Karpas-422 (cell line): ENCODE results near the gene HDLBP. TPM values are rescaled to one million over a fixed set of nuclear protein-coding genes. Genes with fewer than 3 reads are reported as not detected.

Source experiments
- DNase-seq: peaks from one replicate; pipeline ENCODE4 v3.0.0-alpha.2; 2015
- H2AFZ ChIP-seq: fragments of 200-600 bp; sonication (generic); 2 replicates; pipeline ENCODE4 v1.6.1; 2014; ENCODE audit warnings: antibody characterized with exemption, low read length, mixed read lengths
- H3K27ac ChIP-seq: fragments of 200-600 bp; sonication (generic); 2 replicates; pipeline ENCODE4 v1.5.1; 2014; ENCODE audit warnings: mild to moderate bottlenecking, low read length, moderate library complexity
- H3K27me3 ChIP-seq: fragments of 200-600 bp; sonication (generic); 2 replicates; pipeline ENCODE4 v1.6.1; 2014; ENCODE audit warnings: low read length, mixed read lengths
- H3K36me3 ChIP-seq: fragments of 200-600 bp; sonication (generic); 2 replicates; pipeline ENCODE4 v1.6.1; 2014; ENCODE audit warnings: low read length, mixed read lengths; ENCODE audit not compliant: insufficient read depth
- H3K4me1 ChIP-seq: fragments of 200-600 bp; sonication (generic); 2 replicates; pipeline ENCODE4 v1.6.1; 2014; ENCODE audit warnings: mild to moderate bottlenecking, low read length, mixed read lengths
- H3K4me2 ChIP-seq: fragments of 200-600 bp; sonication (generic); 2 replicates; pipeline ENCODE4 v1.6.1; 2014; ENCODE audit warnings: low read length, low read depth, mild to moderate bottlenecking; ENCODE audit not compliant: poor library complexity, severe bottlenecking
- H3K4me3 ChIP-seq: fragments of 200-600 bp; sonication (generic); 2 replicates; pipeline ENCODE4 v1.5.1; 2014; ENCODE audit warnings: mild to moderate bottlenecking, antibody characterized with exemption, low read length, mixed read lengths
- H3K79me2 ChIP-seq: fragments of 200-600 bp; sonication (generic); 2 replicates; pipeline ENCODE4 v1.6.1; 2014; ENCODE audit warnings: mild to moderate bottlenecking, low read length, mixed read lengths
- H3K9ac ChIP-seq: fragments of 200-600 bp; sonication (generic); 2 replicates; pipeline ENCODE4 v1.6.0; 2014; ENCODE audit warnings: low read length
- H3K9me2 ChIP-seq: fragments of 200-600 bp; sonication (generic), shearing (Covaris generic); replicated peaks from 2 replicates; pipeline ENCODE4 v1.6.0; 2014; ENCODE audit warnings: mild to moderate bottlenecking, low read length, moderate library complexity; ENCODE audit not compliant: insufficient read depth
- H3K9me3 ChIP-seq: fragments of 300-700, 200-600 bp; sonication (generic); 2 replicates; pipeline ENCODE4 v1.6.1; 2014; ENCODE audit warnings: low read length, mixed read lengths
- H4K20me1 ChIP-seq: fragments of 200-600 bp; sonication (generic); 2 replicates; pipeline ENCODE4 v1.6.1; 2014; ENCODE audit warnings: mild to moderate bottlenecking, antibody characterized with exemption, low read length, low read depth; ENCODE audit not compliant: insufficient read depth
- total RNA-seq: library from RNA; depleted of rRNA; stranded (reverse); fragments of >200 nt; shearing (Covaris generic); gene quantifications from 2 replicates; pipeline ENCODE4 v1.2.3, GENCODE V29; 2014; ENCODE audit warnings: low replicate concordance

The HDLBP gene
- total RNA-seq, 1 experiment from 2014 or later = 141 TPM

DNA sequence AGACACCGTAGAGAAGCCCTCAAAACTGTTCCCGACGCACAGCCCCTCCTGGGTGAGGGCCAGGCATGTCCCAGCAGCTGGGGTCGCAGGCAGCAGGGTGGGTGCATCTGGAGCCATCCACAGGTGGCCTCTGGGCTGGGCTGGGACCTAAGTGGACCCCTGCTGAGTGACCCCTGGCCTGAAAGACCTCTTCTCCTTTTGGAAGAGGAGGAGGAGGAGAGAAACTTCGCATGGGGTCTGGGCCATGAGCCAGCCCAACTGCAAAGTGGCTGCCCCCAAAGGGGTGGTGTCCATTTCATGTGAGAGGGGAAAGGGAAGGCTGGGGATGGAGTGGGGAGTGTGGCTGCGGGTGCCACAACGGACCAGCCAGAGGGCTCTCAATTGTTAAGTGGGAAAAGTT is 101.9 kb downstream of the HDLBP start:
- H3K9ac ChIP-seq = no peak overlapping the region
- H3K27me3 ChIP-seq = no peaks in the 10 kb centered on the region
- H3K79me2 ChIP-seq = no peaks in the 10 kb centered on the region
- no peak overlapping the region for H3K27ac ChIP-seq
- H2AFZ ChIP-seq = no peak overlapping the region
- H3K4me1 ChIP-seq = peaks cover 5% of the 10 kb centered on the region
- H3K9me2 ChIP-seq = no peaks in the 10 kb centered on the region
- H4K20me1 ChIP-seq = no peaks in the 10 kb centered on the region; the same call in 1 of the 2 replicates
- H3K36me3 ChIP-seq = no peaks in the 10 kb centered on the region
- no peak for DNase-seq
- no peaks in the 10 kb centered on the region for H3K9me3 ChIP-seq
- H3K4me2 ChIP-seq = no peak overlapping the region
- no peak overlapping the region for H3K4me3 ChIP-seq

GRCh38 chr2:241213041-241213440 is 102.4 kb downstream of the HDLBP start:
- H3K9me3 ChIP-seq = no peaks in the 10 kb centered on the region
- no peaks in the 10 kb centered on the region for H3K36me3 ChIP-seq
- H3K4me2 ChIP-seq = no peak overlapping the region
- H4K20me1 ChIP-seq = no peaks in the 10 kb centered on the region; the same call in 1 of the 2 replicates
- peaks cover 3% of the 10 kb centered on the region; the same call in 1 of the 2 replicates for H3K4me1 ChIP-seq
- H2AFZ ChIP-seq = no peak overlapping the region
- H3K27me3 ChIP-seq = no peaks in the 10 kb centered on the region
- H3K9me2 ChIP-seq = no peaks in the 10 kb centered on the region
- no peak overlapping the region for H3K4me3 ChIP-seq
- no peaks in the 10 kb centered on the region for H3K79me2 ChIP-seq
- H3K27ac ChIP-seq = no peak overlapping the region
- no peak overlapping the region for H3K9ac ChIP-seq
- DNase-seq = no peak

DNA sequence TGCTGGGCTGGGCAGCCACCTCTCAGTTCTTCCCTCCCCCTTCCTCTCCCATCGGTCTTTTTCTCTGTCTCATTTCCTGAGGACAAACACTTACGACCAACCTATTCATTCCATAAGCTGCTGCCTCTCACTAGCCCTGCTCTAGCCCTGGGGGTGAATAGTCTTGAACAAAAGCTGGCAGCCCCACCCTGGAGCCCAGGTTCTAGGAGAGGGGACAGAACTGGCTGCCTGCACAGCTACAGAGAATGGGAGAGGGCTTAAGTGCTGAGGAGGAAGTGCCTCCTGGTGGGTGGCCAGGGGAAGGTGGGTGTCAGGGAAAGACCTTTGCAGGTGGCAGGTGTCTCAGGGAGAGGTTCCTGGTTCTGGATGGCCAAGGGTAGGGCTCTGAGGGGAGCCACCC is 104.2 kb downstream of the HDLBP start:
- H3K9me2 ChIP-seq = no peaks in the 10 kb centered on the region
- H3K4me3 ChIP-seq = no peak overlapping the region
- no peak overlapping the region for H2AFZ ChIP-seq
- H3K4me1 ChIP-seq = no peaks in the 10 kb centered on the region
- H3K36me3 ChIP-seq = no peaks in the 10 kb centered on the region
- H3K27me3 ChIP-seq = no peaks in the 10 kb centered on the region
- no peaks in the 10 kb centered on the region; the same call in 1 of the 2 replicates for H4K20me1 ChIP-seq
- no peaks in the 10 kb centered on the region for H3K79me2 ChIP-seq
- no peak overlapping the region for H3K27ac ChIP-seq
- H3K9ac ChIP-seq = no peak overlapping the region
- DNase-seq = peak; percentile 59
- no peak overlapping the region for H3K4me2 ChIP-seq
- H3K9me3 ChIP-seq = no peaks in the 10 kb centered on the region

- Histone ChIP-seq H3K79me2 (no peaks in the 10 kb centered on the region), H3K9ac (no peak overlapping the region), H3K4me2 (no peak overlapping the region), H3K4me1 (no peaks in the 10 kb centered on the region), H2AFZ (no peak overlapping the region), H3K27ac (no peak overlapping the region), H3K27me3 (no peaks in the 10 kb centered on the region), H3K9me2 (no peaks in the 10 kb centered on the region), H3K9me3 (no peaks in the 10 kb centered on the region), H3K36me3 (no peaks in the 10 kb centered on the region), H4K20me1 (no peaks in the 10 kb centered on the region; the same call in 1 of the 2 replicates), H3K4me3 (no peak overlapping the region)
- no peak for DNase-seq
Measured at GRCh38 chr2:241209271-241209670, 106.2 kb downstream of the HDLBP start.

GRCh38 chr2:241208058-241208457 is 107.4 kb downstream of the HDLBP start:
- H3K9me2 ChIP-seq = no peaks in the 10 kb centered on the region
- no peak overlapping the region for H3K4me2 ChIP-seq
- no peaks in the 10 kb centered on the region for H3K79me2 ChIP-seq
- no peaks in the 10 kb centered on the region for H3K27me3 ChIP-seq
- no peak overlapping the region for H3K27ac ChIP-seq
- no peaks in the 10 kb centered on the region for H4K20me1 ChIP-seq
- DNase-seq = no peak
- no peaks in the 10 kb centered on the region for H3K36me3 ChIP-seq
- H3K4me1 ChIP-seq = no peaks in the 10 kb centered on the region
- H2AFZ ChIP-seq = no peak overlapping the region
- no peak overlapping the region for H3K4me3 ChIP-seq
- H3K9ac ChIP-seq = no peak overlapping the region
- H3K9me3 ChIP-seq = no peaks in the 10 kb centered on the region

DNA sequence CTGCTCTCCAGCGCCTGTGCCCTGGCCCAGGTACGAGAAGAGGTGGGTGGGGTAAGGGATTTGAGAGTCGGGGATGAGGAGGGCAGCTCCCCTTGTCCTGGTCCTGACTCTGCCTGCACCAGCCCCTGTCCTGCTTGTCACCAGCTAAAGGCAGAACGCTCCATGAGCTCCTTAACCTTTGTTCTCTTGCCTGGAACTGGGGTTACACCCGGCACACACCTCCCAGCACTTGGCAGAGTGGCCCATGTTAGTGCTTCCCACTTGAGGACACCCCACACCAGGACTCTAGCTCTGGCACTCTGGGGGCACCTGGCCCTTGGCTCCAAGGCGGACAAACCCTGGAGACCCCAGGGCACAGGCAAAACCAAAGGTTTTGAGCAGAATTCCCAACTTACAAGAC is 107.8 kb downstream of the HDLBP start:
- DNase-seq = no peak
- H3K27me3 ChIP-seq = no peaks in the 10 kb centered on the region

DNA sequence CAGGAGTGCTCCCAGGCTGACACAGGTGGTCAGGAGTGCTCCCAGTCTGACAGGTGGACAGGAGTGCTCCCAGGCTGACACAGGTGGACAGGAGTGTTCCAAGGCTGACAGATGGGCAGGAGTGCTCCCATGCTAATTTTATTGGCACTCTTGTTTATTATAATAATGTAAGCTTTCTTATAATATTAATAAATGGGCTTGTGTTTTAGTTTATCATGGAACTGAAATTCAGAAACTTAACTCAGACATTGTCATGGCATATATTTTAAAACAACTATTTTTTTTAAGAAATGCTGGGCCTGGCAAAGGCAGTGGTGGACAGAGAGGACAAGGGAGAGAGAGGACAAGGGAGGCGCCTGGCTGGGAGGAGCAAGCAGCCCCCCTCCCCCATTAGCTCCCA is 108.3 kb downstream of the HDLBP start:
- no peaks in the 10 kb centered on the region for H3K27me3 ChIP-seq
- H3K9me3 ChIP-seq = no peaks in the 10 kb centered on the region
- H3K79me2 ChIP-seq = no peaks in the 10 kb centered on the region

More for the DNA sequence above, 107.8 kb downstream of the HDLBP start:
- H3K9ac ChIP-seq = no peak overlapping the region
- H3K36me3 ChIP-seq = no peaks in the 10 kb centered on the region
- H3K4me2 ChIP-seq = no peak overlapping the region
- H3K79me2 ChIP-seq = no peaks in the 10 kb centered on the region
- no peak overlapping the region for H2AFZ ChIP-seq
- H3K4me3 ChIP-seq = no peak overlapping the region
- H3K4me1 ChIP-seq = no peaks in the 10 kb centered on the region
- no peaks in the 10 kb centered on the region for H3K9me3 ChIP-seq
- H3K27ac ChIP-seq = no peak overlapping the region
- H4K20me1 ChIP-seq = no peaks in the 10 kb centered on the region
- H3K9me2 ChIP-seq = no peaks in the 10 kb centered on the region

DNA sequence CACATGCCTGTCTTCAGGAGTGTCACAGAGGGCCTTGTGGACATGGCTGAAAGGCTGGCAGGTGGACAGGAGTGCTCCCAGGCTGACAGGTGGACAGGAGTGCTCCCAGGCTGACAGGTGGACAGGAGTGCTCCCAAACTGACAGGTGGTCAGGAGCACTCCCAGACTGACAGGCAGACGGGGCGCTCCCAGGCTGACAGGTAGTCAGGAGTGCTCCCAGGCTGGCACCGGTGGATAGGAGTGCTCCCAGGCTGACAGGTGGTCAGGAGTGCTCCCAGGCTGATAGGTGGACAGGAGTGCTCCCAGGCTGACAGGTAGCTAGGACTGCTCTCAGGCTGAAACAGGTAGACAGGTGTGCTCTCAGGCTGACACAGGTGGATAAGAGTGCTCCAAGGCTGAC is 110.4 kb downstream of the HDLBP start:
- no peak overlapping the region for H2AFZ ChIP-seq
- no peaks in the 10 kb centered on the region for H3K9me2 ChIP-seq
- DNase-seq = no peak
- no peaks in the 10 kb centered on the region for H3K79me2 ChIP-seq
- H3K4me2 ChIP-seq = no peak overlapping the region
- no peak overlapping the region for H3K27ac ChIP-seq
- no peaks in the 10 kb centered on the region for H3K9me3 ChIP-seq
- no peaks in the 10 kb centered on the region for H4K20me1 ChIP-seq
- H3K4me1 ChIP-seq = no peaks in the 10 kb centered on the region
- H3K4me3 ChIP-seq = no peak overlapping the region
- no peaks in the 10 kb centered on the region for H3K36me3 ChIP-seq
- H3K27me3 ChIP-seq = no peaks in the 10 kb centered on the region
- H3K9ac ChIP-seq = no peak overlapping the region

More for the DNA sequence above, 108.3 kb downstream of the HDLBP start:
- no peaks in the 10 kb centered on the region for H3K9me2 ChIP-seq
- no peak overlapping the region for H3K9ac ChIP-seq
- no peaks in the 10 kb centered on the region for H4K20me1 ChIP-seq
- H3K4me2 ChIP-seq = no peak overlapping the region
- H3K36me3 ChIP-seq = no peaks in the 10 kb centered on the region
- no peak overlapping the region for H3K27ac ChIP-seq
- H3K4me3 ChIP-seq = no peak overlapping the region
- no peaks in the 10 kb centered on the region for H3K4me1 ChIP-seq
- no peak overlapping the region for H2AFZ ChIP-seq
- DNase-seq = no peak

GRCh38 chr2:241204490-241204889 is 111.0 kb downstream of the HDLBP start:
- no peak overlapping the region for H3K9ac ChIP-seq
- no peak overlapping the region for H3K4me2 ChIP-seq
- no peak overlapping the region for H3K27ac ChIP-seq
- H4K20me1 ChIP-seq = no peaks in the 10 kb centered on the region
- H3K27me3 ChIP-seq = no peaks in the 10 kb centered on the region
- no peaks in the 10 kb centered on the region for H3K36me3 ChIP-seq
- no peaks in the 10 kb centered on the region for H3K4me1 ChIP-seq
- H3K9me3 ChIP-seq = no peaks in the 10 kb centered on the region
- H3K4me3 ChIP-seq = no peak overlapping the region
- no peaks in the 10 kb centered on the region for H3K9me2 ChIP-seq
- no peak for DNase-seq
- no peak overlapping the region for H2AFZ ChIP-seq
- no peaks in the 10 kb centered on the region for H3K79me2 ChIP-seq
